Germinal center (tissue), 1 donor: Measurements from ENCODE around the gene NFATC2.

Experiments used
- DNase-seq: peaks from one replicate; pipeline ENCODE4 v3.0.0; 2012; ENCODE audit warnings: mixed read lengths, low spot score

NFATC2 gene

GRCh38 chr20:51412333-51412871 is 130.1 kb downstream of the NFATC2 start:
- no peak for DNase-seq

- DNase-seq = no peak
Measured at GRCh38 chr20:51411870-51412269, 130.6 kb downstream of the NFATC2 start.

GRCh38 chr20:51410586-51411325 is 131.8 kb downstream of the NFATC2 start:
- no peak for DNase-seq

- DNase-seq = no peak
Measured at GRCh38 chr20:51409192-51409880, 133.2 kb downstream of the NFATC2 start.

GRCh38 chr20:51404297-51405060 is 138.0 kb downstream of the NFATC2 start:
- peak; percentile 80 for DNase-seq

GRCh38 chr20:51403466-51404220 is 138.9 kb downstream of the NFATC2 start:
- DNase-seq = no peak

GRCh38 chr20:51402201-51402600 is 140.3 kb downstream of the NFATC2 start:
- peak; percentile 39 for DNase-seq

- no peak for DNase-seq
Measured at GRCh38 chr20:51401496-51401895, 141.0 kb downstream of the NFATC2 start.

- DNase-seq = peak; percentile 88
Measured at GRCh38 chr20:51400051-51400926, 142.2 kb downstream of the NFATC2 start.

GRCh38 chr20:51399006-51399890 is 143.3 kb downstream of the NFATC2 start:
- no peak for DNase-seq

- DNase-seq = no peak
Measured at GRCh38 chr20:51398552-51398951, 144.0 kb downstream of the NFATC2 start.

- no peak for DNase-seq
Measured at GRCh38 chr20:51398083-51398482, 144.4 kb downstream of the NFATC2 start.

GRCh38 chr20:51397137-51397536 is 145.4 kb downstream of the NFATC2 start:
- no peak for DNase-seq

GRCh38 chr20:51396365-51396909 is 146.1 kb downstream of the NFATC2 start:
- DNase-seq = no peak

GRCh38 chr20:51394706-51395105 is 147.8 kb downstream of the NFATC2 start:
- no peak for DNase-seq

GRCh38 chr20:51393571-51393970 is 148.9 kb downstream of the NFATC2 start:
- no peak for DNase-seq

- no peak for DNase-seq
Measured at GRCh38 chr20:51392614-51393186, 149.8 kb downstream of the NFATC2 start.

- no peak for DNase-seq
Measured at GRCh38 chr20:51391926-51392325, 150.6 kb downstream of the NFATC2 start.
